GM19372 (cell line): ENCODE results near the gene PDLIM5.

Experiments
- ATAC-seq: cut with Tn5 transposase; IDR thresholded peaks from one replicate; pipeline ENCODE4 v1.9.1; 2021; ENCODE audit warnings: mild to moderate bottlenecking, low read depth, moderate library complexity; ENCODE audit not compliant: unreplicated experiment

PDLIM5 gene

GRCh38 chr4:94523033-94523580 lies 71.4 kb downstream of the PDLIM5 start:
- no peak for ATAC-seq

GRCh38 chr4:94523617-94524016 lies 71.9 kb downstream of the PDLIM5 start:
- no peak for ATAC-seq

GRCh38 chr4:94525993-94526728 lies 74.4 kb downstream of the PDLIM5 start:
- ATAC-seq, result no peak

GRCh38 chr4:94527556-94528233 lies 76.0 kb downstream of the PDLIM5 start:
- ATAC-seq, result no peak

- no peak for ATAC-seq
These were observed 77.2 kb downstream of the PDLIM5 start for GRCh38 chr4:94528792-94529451.

GRCh38 chr4:94530073-94530472 lies 78.3 kb downstream of the PDLIM5 start:
- ATAC-seq, result no peak

GRCh38 chr4:94531991-94532789 lies 80.4 kb downstream of the PDLIM5 start:
- ATAC-seq, result no peak

GRCh38 chr4:94533405-94534223 lies 81.9 kb downstream of the PDLIM5 start:
- no peak for ATAC-seq

GRCh38 chr4:94534401-94535312 lies 82.9 kb downstream of the PDLIM5 start:
- peak; percentile 98 for ATAC-seq

GRCh38 chr4:94536049-94536448 lies 84.3 kb downstream of the PDLIM5 start:
- ATAC-seq, result no peak

- no peak for ATAC-seq
These were observed 85.1 kb downstream of the PDLIM5 start for GRCh38 chr4:94536649-94537469.

- no peak for ATAC-seq
These were observed 86.3 kb downstream of the PDLIM5 start for GRCh38 chr4:94537921-94538628.

- ATAC-seq, result no peak
These were observed 88.7 kb downstream of the PDLIM5 start for GRCh38 chr4:94540476-94540875.

- ATAC-seq, result no peak
These were observed 93.1 kb downstream of the PDLIM5 start for GRCh38 chr4:94544811-94545210.

GRCh38 chr4:94545296-94545695 lies 93.6 kb downstream of the PDLIM5 start:
- no peak for ATAC-seq

GRCh38 chr4:94546949-94547348 lies 95.2 kb downstream of the PDLIM5 start:
- ATAC-seq, result no peak

- ATAC-seq, result no peak
These were observed 96.8 kb downstream of the PDLIM5 start for GRCh38 chr4:94548571-94548970.
